ENCODE data around the gene GABPB1.

- TF ChIP-seq CTCF (IDR thresholded peaks at IDR 0.05): no peak
- no peak for TF ChIP-seq POLR2A (IDR thresholded peaks at IDR 0.05)
These were observed 107.0 kb downstream of the GABPB1 start for GRCh38 chr15:50247819-50248655.
